NCI-H460 (cell line): Measurements from ENCODE around the gene PMEPA1. TPM values are rescaled to one million over a fixed set of nuclear protein-coding genes. Genes with fewer than 3 reads are reported as not detected.

Experiments used
- DNase-seq: peaks from one replicate; pipeline ENCODE4 v3.0.0-alpha.2; 2016; ENCODE audit warnings: low read depth; ENCODE audit errors: extremely low read depth
- total RNA-seq: library from RNA; depleted of rRNA; stranded (reverse); fragments of >200 nt; shearing (Covaris generic); gene quantifications from 2 replicates; pipeline ENCODE4 v1.2.3, GENCODE V29; 2014

PMEPA1 gene
- total RNA-seq, 1 experiment from 2014 or later, result 3.1 TPM

- no peak for DNase-seq
Observed at GRCh38 chr20:57664924-57665588, 44.8 kb downstream of the PMEPA1 start.

GRCh38 chr20:57664476-57664875 is 45.3 kb downstream of the PMEPA1 start:
- no peak for DNase-seq

DNA sequence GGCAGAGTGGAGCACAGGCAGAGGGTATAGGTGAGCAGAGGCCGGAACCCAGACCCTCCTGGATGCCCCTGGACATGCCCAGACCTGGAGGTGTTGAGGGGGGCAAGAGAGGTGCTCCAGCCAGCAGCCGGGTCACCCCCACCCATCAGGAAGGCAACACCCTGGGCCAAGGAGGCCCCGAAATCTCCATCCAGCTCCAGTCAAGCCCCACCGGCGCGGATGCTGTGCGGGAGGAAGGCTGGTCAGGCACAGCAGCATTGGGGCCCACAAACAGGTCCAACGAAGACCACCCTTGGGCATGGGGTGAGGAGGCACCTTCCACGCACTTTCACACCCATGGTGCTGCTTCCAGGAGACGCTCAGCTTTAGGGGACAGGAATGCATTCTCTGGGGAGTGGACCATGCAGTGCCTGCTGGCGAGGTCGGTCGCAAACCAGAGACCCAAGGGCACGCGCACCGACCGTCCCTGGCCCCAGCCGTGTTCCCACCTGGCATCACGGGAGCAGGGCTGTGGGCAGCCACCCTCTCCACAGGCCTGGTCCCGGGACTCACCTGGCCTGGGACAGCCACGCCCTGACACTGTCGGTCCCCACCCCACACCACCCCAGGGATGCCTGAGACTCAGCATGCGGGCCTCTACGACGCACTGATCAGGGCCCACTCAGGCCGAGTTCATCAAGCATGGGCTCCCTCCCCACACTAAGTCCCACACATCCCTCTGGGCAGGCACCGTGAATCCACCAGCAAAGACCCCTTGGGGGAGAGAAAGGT is 45.9 kb downstream of the PMEPA1 start:
- DNase-seq, result no peak

- DNase-seq, result no peak
Observed at GRCh38 chr20:57663241-57663640, 46.6 kb downstream of the PMEPA1 start.

GRCh38 chr20:57662456-57663240 is 47.2 kb downstream of the PMEPA1 start:
- DNase-seq, result no peak

- no peak for DNase-seq
Observed at GRCh38 chr20:57661746-57662455, 47.9 kb downstream of the PMEPA1 start.

DNA sequence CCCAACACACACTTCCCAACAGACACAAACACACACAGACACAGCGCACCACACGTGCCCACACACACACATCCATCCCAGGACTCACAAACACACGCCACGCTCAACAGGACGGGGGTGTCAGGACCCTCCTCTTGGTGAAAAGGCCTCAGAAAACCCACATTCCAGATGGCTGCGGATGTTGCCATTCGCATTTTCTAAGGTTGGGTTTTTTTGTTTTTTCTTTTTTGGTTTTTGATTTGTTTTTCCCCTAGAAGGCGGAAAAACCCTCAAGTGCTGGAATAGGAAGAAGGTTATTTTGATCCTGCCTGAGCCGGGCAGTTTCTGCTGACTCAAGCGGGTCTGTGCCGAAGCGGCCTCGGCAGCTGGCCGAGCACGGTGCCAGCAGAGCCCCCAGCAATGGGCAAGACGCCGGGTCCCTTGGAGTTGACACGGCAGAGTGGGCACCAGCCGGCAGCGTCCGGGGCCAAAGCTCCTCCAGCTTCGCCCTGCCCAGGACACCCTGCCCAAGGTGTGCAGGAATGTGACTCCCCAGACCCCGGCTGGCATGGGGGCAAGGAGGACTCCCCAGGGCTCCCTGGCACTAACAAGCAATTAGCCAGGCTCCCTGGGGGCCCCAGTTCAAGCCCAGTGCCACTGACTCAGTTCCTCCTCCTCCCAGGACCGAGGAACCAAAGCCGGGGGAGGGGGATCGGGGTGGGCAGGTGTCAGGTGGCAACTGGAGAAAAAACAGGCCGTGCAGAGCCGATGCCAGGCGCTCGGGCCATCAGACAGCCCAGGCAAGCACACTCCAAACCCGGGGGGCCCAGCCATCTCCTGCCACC is 48.7 kb downstream of the PMEPA1 start:
- no peak for DNase-seq

- no peak for DNase-seq
Observed at GRCh38 chr20:57660181-57660921, 49.5 kb downstream of the PMEPA1 start.

DNA sequence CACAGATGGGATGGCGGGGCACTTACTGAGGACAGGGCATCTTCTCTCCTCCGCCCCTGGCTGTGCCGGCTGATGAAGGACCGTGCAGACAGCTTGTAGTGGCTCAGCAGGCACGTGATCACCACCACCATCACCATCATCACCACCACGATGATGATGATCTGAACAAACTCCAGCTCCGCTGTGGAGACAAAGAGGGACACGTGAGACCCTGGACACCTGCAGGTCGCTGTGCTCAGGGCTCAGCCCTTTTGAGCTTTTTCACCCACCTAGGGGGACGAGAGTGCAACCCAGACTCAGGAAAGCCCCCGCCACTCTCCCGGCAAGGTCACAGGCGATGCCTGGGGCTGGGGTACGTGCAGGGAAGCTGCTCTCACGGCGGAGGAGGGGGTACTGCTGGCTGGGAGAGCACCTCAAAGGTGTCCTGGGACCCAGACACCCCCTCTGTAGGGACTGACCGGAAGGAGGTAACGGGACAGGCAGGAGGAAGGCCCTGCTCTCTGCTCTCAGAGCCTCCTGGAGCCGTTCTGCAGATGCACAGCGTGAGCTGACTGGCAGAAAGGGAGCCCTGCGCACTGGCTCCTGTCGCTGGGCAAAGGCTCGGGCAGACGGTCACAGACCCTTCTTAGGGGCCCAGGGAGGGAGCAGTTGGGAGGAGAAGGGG is 50.2 kb downstream of the PMEPA1 start:
- DNase-seq, result no peak

GRCh38 chr20:57658833-57659516 is 50.8 kb downstream of the PMEPA1 start:
- DNase-seq, result no peak

DNA sequence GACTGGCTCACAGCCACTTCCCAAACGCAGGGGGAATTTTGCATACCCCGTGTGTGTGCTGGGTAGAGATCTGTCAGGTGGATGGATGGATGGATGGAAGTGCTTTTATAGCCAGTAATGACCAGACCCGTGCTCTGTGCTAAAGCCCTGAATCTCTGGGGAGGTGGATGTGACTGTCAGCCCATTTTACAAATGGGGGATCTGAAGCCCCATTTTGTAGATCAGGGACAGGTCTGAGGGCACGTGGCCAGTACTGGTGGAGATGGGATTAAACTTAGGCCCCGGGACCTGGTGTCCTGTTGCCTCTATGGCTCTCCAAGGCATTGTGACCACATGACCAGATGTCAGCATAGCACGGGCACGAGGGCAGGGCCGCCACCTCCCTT is 51.4 kb downstream of the PMEPA1 start:
- no peak for DNase-seq

DNA sequence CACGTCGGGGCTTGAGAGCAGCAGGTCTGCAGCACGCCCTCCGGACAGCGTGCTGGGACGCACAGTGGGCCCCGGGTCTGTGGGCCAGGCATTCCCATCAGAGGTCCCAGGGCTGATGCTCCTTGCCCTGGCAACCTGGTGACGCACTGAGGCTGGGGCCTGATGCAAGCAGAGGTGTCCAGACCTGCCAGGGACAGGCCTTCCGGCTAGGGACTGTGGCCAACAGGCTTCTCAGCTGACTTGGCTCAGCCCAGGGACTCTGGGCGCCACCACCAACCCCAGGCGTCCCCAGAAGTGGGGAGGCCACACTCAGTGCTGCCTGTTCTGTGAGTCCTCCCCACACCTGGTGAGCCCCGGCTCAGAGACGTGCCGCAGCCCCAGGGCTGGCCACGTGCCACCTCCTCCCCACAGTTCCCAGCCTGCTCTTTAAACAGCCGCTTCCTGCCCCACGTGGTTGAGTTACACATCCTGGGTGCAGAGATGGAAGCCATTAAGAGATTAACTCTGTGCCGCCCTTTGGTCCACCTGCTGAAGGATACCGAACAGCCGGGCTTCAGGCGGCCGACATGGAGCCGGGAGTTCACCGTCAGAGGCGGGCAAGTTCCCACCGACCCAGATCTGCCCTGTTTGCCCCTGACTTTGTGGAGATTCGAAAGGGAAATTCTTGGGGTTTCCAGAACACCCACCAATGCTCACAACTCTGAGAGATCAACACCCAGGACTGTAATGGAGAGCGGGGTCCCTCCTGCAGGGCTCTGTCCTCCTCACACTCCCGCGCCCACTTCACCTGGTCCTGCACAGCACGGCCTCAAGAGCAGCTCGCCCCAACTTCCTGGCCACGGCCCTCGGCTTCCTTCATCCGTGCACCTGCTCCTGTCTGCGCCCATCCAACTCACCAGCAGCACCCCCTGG is 52.0 kb downstream of the PMEPA1 start:
- DNase-seq, result no peak

GRCh38 chr20:57656821-57657534 is 52.8 kb downstream of the PMEPA1 start:
- DNase-seq, result no peak

- no peak for DNase-seq
Observed at GRCh38 chr20:57656252-57656820, 53.5 kb downstream of the PMEPA1 start.

- DNase-seq, result no peak
Observed at GRCh38 chr20:57655809-57656155, 54.0 kb downstream of the PMEPA1 start.
